Testis (tissue), 2 donors: Measurements from ENCODE around the gene SETD3.

Source experiments
- CTCF ChIP-seq, 3 experiments: fragments of 450-650 bp in 2 of 3; fragments of 200-600 bp in 1 of 3; sonication (generic) in 1 of 3; IDR thresholded peaks; one replicate each; pipeline ENCODE4 v1.5.1; 2016 to 2019; ENCODE audit warnings: antibody characterized with exemption in 3 of 3, mild to moderate bottlenecking in 2 of 3, moderate library complexity in 1 of 3
- POLR2A ChIP-seq: fragments of 450-650 bp; IDR thresholded peaks from one replicate; pipeline ENCODE4 v1.6.1; 2017; ENCODE audit warnings: antibody characterized with exemption, mild to moderate bottlenecking, moderate library complexity

DNA sequence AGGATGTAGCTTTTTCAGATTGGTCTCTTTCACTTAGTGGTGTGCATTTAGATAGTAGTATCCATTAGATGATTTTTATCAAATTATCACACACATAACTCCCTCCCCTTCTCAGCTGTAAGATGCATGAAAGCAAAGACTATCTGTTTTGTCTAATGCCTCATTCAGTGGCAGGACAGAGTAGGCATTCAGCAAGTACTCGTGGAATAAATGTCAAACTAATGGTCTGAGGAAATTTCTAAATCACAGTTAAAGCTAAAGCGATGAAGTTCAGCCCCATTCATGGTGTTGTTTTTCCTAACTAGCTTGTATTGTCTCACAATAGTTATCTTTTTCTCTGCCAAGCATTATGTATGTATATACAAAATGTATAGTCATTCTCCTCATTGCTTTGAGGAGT, 16.7 kb upstream of the SETD3 start:
- TF ChIP-seq CTCF (IDR thresholded peaks at IDR 0.05), result no peak
- no peak for TF ChIP-seq POLR2A
